ENCODE results near the gene RAD51B.

The RAD51B gene

DNA sequence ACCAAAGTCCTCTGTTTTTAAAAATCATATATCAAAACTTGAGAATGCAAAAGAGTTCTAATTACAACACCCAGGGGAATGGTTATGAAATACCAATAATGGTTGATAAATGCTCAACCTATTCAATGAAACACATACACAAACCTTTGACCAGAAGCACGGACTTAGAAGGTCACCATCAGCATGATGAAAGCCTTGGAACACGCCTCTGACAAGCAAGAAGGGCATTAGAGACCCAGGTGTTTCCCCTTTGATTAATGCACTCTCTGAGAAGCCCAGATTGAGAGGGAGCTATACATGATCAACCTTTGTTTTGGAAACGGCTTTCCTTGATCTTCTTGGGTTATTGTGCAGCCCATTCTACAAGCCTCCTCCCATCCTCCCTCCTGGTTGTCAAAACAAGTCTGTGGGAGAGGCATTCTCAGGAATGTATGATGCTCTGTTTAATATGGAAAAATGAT is 904.3 kb downstream of the RAD51B start:
- no peaks in the 10 kb centered on the region for H3K4me1 ChIP-seq (ENCODE audit: control insufficient read depth, low read depth, low read length)
- no peaks in the 10 kb centered on the region for H3K36me3 ChIP-seq (ENCODE audit: control insufficient read depth, insufficient read depth, low read length)
- no peak overlapping the region for H4K5ac ChIP-seq (ENCODE audit: low read length)
- H3K9ac ChIP-seq (ENCODE audit: low read length), result no peak overlapping the region
- no peak overlapping the region for H2BK5ac ChIP-seq (ENCODE audit: low read length)
- no peak overlapping the region for H3K4ac ChIP-seq (ENCODE audit: low read depth, low read length)
- H3K79me2 ChIP-seq (ENCODE audit: control insufficient read depth, insufficient read depth, low read length), result no peaks in the 10 kb centered on the region
- no peak overlapping the region for H3K27ac ChIP-seq (ENCODE audit: low read depth, low read length)
- no peak overlapping the region for H3K23ac ChIP-seq (ENCODE audit: low read length)
- H3K4me3 ChIP-seq (ENCODE audit: low read length), result no peak overlapping the region
- no peak for DNase-seq
- H3K56ac ChIP-seq (ENCODE audit: low read length), result no peak overlapping the region
- H3K27me3 ChIP-seq (ENCODE audit: insufficient read depth, low read length, poor library complexity), result no peaks in the 10 kb centered on the region
- H3K79me1 ChIP-seq (ENCODE audit: low read length), result no peaks in the 10 kb centered on the region
- H3K4me2 ChIP-seq (ENCODE audit: low read length), result no peak overlapping the region
- H4K8ac ChIP-seq (ENCODE audit: low read depth, low read length), result no peak overlapping the region
- no CpG with 5 or more reads among the region's 3 CpGs for WGBS (ENCODE audit: extremely low coverage, insufficient coverage, low lambda C conversion rate)
- no peak overlapping the region for H2BK15ac ChIP-seq (replicated peaks; ENCODE audit: low read depth)
- no peak overlapping the region for H2BK120ac ChIP-seq (ENCODE audit: low read depth, low read length)
- H3K18ac ChIP-seq (ENCODE audit: low read length), result no peak overlapping the region
- no peak overlapping the region for H2AK5ac ChIP-seq (ENCODE audit: low read length)

DNA sequence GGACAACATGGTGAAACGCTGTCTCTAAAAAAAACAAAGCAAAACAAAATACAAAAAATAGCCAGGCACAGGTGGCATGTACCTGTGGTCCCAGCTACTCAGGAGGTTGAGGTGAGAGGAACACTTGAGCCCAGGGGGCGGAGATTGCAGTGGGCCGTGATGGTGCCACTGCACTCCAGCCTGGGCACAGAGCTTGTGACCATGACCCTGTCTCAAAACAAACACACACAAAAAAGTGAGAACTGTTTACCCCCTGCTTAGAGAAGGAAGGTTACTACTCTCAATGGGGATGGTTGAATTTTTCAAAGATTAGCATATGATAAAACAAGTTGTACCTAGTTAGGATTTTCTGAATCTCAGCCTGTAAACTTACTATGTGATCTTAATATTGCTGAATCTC is 905.3 kb downstream of the RAD51B start:
- Histone ChIP-seq H2BK15ac (replicated peaks; ENCODE audit: low read depth) (no peak overlapping the region), H3K4me1 (ENCODE audit: control insufficient read depth, low read depth, low read length) (no peaks in the 10 kb centered on the region), H3K4me3 (ENCODE audit: low read length) (no peak overlapping the region), H3K56ac (ENCODE audit: low read length) (no peak overlapping the region), H3K27ac (ENCODE audit: low read depth, low read length) (no peak overlapping the region), H4K5ac (ENCODE audit: low read length) (no peak overlapping the region), H3K23ac (ENCODE audit: low read length) (no peak overlapping the region), H2BK120ac (ENCODE audit: low read depth, low read length) (no peak overlapping the region), H3K79me2 (ENCODE audit: control insufficient read depth, insufficient read depth, low read length) (no peaks in the 10 kb centered on the region), H3K79me1 (ENCODE audit: low read length) (no peaks in the 10 kb centered on the region), H3K4me2 (ENCODE audit: low read length) (no peak overlapping the region), H3K18ac (ENCODE audit: low read length) (no peak overlapping the region), H4K8ac (ENCODE audit: low read depth, low read length) (no peak overlapping the region), H3K9ac (ENCODE audit: low read length) (no peak overlapping the region), H3K4ac (ENCODE audit: low read depth, low read length) (no peak overlapping the region), H2BK5ac (ENCODE audit: low read length) (no peak overlapping the region), H3K36me3 (ENCODE audit: control insufficient read depth, insufficient read depth, low read length) (no peaks in the 10 kb centered on the region), H3K27me3 (ENCODE audit: insufficient read depth, low read length, poor library complexity) (no peaks in the 10 kb centered on the region), H2AK5ac (ENCODE audit: low read length) (no peak overlapping the region)
- DNase-seq, result no peak
- WGBS (ENCODE audit: extremely low coverage, insufficient coverage, low lambda C conversion rate), result no CpG with 5 or more reads among the region's 3 CpGs

DNA sequence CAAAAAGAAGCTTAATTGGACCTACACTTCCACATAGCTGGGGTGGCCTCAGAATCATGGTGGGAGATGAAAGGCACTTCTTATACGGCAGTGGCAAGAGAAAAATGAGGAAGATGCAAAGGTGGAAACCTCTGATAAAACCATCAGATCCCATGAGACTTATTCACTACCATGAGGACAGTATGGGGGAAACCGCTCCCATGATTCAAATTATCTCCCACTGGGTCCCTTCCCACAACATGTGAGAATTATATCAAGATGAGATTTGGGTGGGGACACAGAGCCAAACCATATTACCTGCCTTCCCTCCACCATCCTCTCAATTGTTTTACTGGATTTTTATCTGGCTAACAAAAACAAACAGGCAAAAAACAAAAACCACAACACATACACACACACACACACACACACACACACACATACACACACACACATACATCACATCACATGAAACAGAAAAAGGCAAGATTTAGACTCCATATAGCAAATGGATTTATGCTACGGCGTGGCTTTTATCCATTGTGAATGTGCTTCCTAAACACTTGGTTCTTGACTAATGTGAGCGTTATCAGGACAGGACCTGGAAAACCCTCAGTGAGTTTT is 906.6 kb downstream of the RAD51B start:
- no CpG with 5 or more reads among the region's 5 CpGs for WGBS (ENCODE audit: extremely low coverage, insufficient coverage, low lambda C conversion rate)
- H4K5ac ChIP-seq (ENCODE audit: low read length), result no peak overlapping the region
- H2BK120ac ChIP-seq (ENCODE audit: low read depth, low read length), result no peak overlapping the region
- H3K9ac ChIP-seq (ENCODE audit: low read length), result no peak overlapping the region
- H2BK15ac ChIP-seq (replicated peaks; ENCODE audit: low read depth), result no peak overlapping the region
- no peaks in the 10 kb centered on the region for H3K79me1 ChIP-seq (ENCODE audit: low read length)
- no peaks in the 10 kb centered on the region for H3K79me2 ChIP-seq (ENCODE audit: control insufficient read depth, insufficient read depth, low read length)
- no peaks in the 10 kb centered on the region for H3K36me3 ChIP-seq (ENCODE audit: control insufficient read depth, insufficient read depth, low read length)
- H4K8ac ChIP-seq (ENCODE audit: low read depth, low read length), result no peak overlapping the region
- H3K27ac ChIP-seq (ENCODE audit: low read depth, low read length), result no peak overlapping the region
- no peaks in the 10 kb centered on the region for H3K27me3 ChIP-seq (ENCODE audit: insufficient read depth, low read length, poor library complexity)
- H3K56ac ChIP-seq (ENCODE audit: low read length), result no peak overlapping the region
- no peak overlapping the region for H3K4ac ChIP-seq (ENCODE audit: low read depth, low read length)
- H3K4me2 ChIP-seq (ENCODE audit: low read length), result no peak overlapping the region
- no peak overlapping the region for H3K4me3 ChIP-seq (ENCODE audit: low read length)
- no peak overlapping the region for H3K23ac ChIP-seq (ENCODE audit: low read length)
- peaks cover 2% of the 10 kb centered on the region for H3K4me1 ChIP-seq (ENCODE audit: control insufficient read depth, low read depth, low read length)
- DNase-seq, result no peak
- H2AK5ac ChIP-seq (ENCODE audit: low read length), result no peak overlapping the region
- H2BK5ac ChIP-seq (ENCODE audit: low read length), result no peak overlapping the region
- no peak overlapping the region for H3K18ac ChIP-seq (ENCODE audit: low read length)

DNA sequence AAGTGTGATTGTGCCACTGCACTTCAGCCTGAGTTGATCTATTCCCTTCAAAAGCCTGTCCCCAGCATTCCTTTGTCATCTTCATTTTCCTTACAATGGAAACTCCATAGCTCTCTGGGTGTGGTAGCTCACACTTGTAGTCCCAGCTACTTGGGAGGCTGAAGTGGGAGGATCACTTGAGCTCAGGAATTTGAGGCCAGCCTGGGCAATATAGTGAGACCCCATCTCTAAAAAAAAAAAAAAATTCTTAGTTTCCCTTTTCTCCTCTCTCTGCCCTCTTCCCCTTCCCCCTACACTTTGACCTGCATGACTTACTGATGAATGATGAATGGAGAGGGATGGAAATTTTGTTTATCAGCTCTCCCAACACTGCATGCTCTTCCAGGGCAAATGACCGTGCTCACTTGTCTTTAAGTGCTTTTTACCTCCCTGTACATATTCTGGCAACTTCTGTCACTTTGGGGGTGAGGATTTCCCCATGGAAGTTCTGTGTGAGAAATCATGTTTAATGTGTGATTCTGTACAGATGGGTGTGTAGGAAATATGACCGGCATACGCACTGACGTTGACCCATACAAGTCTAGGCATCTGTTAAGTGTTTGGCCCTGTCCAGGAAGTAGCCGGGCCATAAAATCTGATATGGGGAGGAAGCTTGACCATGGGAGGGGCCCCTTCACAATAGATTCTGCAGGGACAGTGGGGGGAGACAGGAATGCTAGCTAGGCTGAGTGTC is 907.9 kb downstream of the RAD51B start:
- no peaks in the 10 kb centered on the region for H3K27me3 ChIP-seq (ENCODE audit: insufficient read depth, low read length, poor library complexity)
- no peak overlapping the region for H3K56ac ChIP-seq (ENCODE audit: low read length)
- H4K5ac ChIP-seq (ENCODE audit: low read length), result no peak overlapping the region
- H3K4me1 ChIP-seq (ENCODE audit: control insufficient read depth, low read depth, low read length), result peaks cover 5% of the 10 kb centered on the region
- H2BK5ac ChIP-seq (ENCODE audit: low read length), result no peak overlapping the region
- no peak overlapping the region for H3K4ac ChIP-seq (ENCODE audit: low read depth, low read length)
- H3K79me2 ChIP-seq (ENCODE audit: control insufficient read depth, insufficient read depth, low read length), result no peaks in the 10 kb centered on the region
- H3K4me2 ChIP-seq (ENCODE audit: low read length), result no peak overlapping the region
- no peak overlapping the region for H3K23ac ChIP-seq (ENCODE audit: low read length)
- H3K9ac ChIP-seq (ENCODE audit: low read length), result no peak overlapping the region
- H3K36me3 ChIP-seq (ENCODE audit: control insufficient read depth, insufficient read depth, low read length), result no peaks in the 10 kb centered on the region
- no peak overlapping the region for H3K18ac ChIP-seq (ENCODE audit: low read length)
- WGBS (ENCODE audit: extremely low coverage, insufficient coverage, low lambda C conversion rate), result no CpG with 5 or more reads among the region's 5 CpGs
- H3K4me3 ChIP-seq (ENCODE audit: low read length), result no peak overlapping the region
- no peak overlapping the region for H2BK15ac ChIP-seq (replicated peaks; ENCODE audit: low read depth)
- H2BK120ac ChIP-seq (ENCODE audit: low read depth, low read length), result no peak overlapping the region
- no peak overlapping the region for H3K27ac ChIP-seq (ENCODE audit: low read depth, low read length)
- no peaks in the 10 kb centered on the region for H3K79me1 ChIP-seq (ENCODE audit: low read length)
- H4K8ac ChIP-seq (ENCODE audit: low read depth, low read length), result no peak overlapping the region
- no peak for DNase-seq
- no peak overlapping the region for H2AK5ac ChIP-seq (ENCODE audit: low read length)

DNA sequence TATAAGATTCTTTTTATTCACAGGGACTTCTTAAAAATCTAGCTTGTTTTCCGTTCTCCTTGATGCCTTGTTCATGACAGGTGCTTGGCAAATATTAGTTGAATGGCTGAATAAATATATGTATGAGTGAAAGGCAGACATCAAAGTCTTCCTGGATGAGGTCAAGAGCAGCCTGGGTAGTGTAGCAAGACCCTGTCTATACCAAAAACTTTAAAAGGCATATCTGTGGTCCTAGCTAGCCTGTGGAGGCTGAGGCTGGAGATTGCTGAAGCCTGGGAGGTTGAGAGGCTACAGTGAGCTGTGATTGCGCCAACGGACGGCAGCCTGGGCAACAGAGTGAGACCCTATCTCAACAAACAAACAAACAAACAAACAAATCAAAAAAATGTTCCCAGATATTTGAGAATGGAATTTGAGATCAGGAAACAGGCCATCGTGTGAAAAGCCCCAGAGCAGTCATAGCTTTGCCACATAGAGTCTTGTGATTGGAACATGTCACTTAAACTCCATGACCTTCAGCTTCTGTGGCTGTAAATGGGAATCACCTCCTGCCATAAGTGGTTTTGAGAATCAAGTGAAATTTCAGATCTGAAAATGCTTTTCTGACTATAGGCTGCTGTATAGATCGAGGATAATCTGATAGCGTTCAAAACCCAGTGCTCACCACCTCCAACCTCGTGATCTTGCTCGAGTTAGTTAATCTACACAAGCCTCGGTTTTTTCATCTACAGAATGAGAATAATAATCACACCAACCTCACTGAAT is 908.9 kb downstream of the RAD51B start:
- no peaks in the 10 kb centered on the region for H3K79me1 ChIP-seq (ENCODE audit: low read length)
- no peak overlapping the region for H2BK120ac ChIP-seq (ENCODE audit: low read depth, low read length)
- no peak overlapping the region for H3K18ac ChIP-seq (ENCODE audit: low read length)
- no peak overlapping the region for H4K8ac ChIP-seq (ENCODE audit: low read depth, low read length)
- WGBS (ENCODE audit: extremely low coverage, insufficient coverage, low lambda C conversion rate), result no CpG with 5 or more reads among the region's 10 CpGs
- H2AK5ac ChIP-seq (ENCODE audit: low read length), result no peak overlapping the region
- H3K23ac ChIP-seq (ENCODE audit: low read length), result no peak overlapping the region
- H3K4me1 ChIP-seq (ENCODE audit: control insufficient read depth, low read depth, low read length), result peaks cover 5% of the 10 kb centered on the region
- no peak overlapping the region for H3K27ac ChIP-seq (ENCODE audit: low read depth, low read length)
- no peaks in the 10 kb centered on the region for H3K79me2 ChIP-seq (ENCODE audit: control insufficient read depth, insufficient read depth, low read length)
- no peak overlapping the region for H3K9ac ChIP-seq (ENCODE audit: low read length)
- H4K5ac ChIP-seq (ENCODE audit: low read length), result no peak overlapping the region
- no peak overlapping the region for H3K4ac ChIP-seq (ENCODE audit: low read depth, low read length)
- no peak overlapping the region for H3K56ac ChIP-seq (ENCODE audit: low read length)
- H2BK15ac ChIP-seq (replicated peaks; ENCODE audit: low read depth), result no peak overlapping the region
- DNase-seq, result no peak
- H2BK5ac ChIP-seq (ENCODE audit: low read length), result no peak overlapping the region
- no peaks in the 10 kb centered on the region for H3K36me3 ChIP-seq (ENCODE audit: control insufficient read depth, insufficient read depth, low read length)
- no peaks in the 10 kb centered on the region for H3K27me3 ChIP-seq (ENCODE audit: insufficient read depth, low read length, poor library complexity)
- H3K4me2 ChIP-seq (ENCODE audit: low read length), result no peak overlapping the region
- no peak overlapping the region for H3K4me3 ChIP-seq (ENCODE audit: low read length)
